G401 (cell line): ENCODE results near the gene PRPF6. TPM values are rescaled to one million over a fixed set of nuclear protein-coding genes. Genes with fewer than 3 reads are reported as not detected.

ENCODE experiments used
- DNase-seq: peaks from one replicate; pipeline ENCODE4 v3.0.0-alpha.2; 2015; ENCODE audit warnings: low spot score
- in situ Hi-C: cut with HindIII; loops from 2 replicates; pipeline ENCODE4 v1.10.0; 2016; ENCODE audit warnings: low sequenced_read_pairs, mixed read lengths
- total RNA-seq: library from RNA; depleted of rRNA; stranded (reverse); fragments of >200 nt; shearing (Covaris generic); gene quantifications from 2 replicates; pipeline ENCODE4 v1.2.3, GENCODE V29; 2014; rRNA removed

PRPF6 gene, protein sequence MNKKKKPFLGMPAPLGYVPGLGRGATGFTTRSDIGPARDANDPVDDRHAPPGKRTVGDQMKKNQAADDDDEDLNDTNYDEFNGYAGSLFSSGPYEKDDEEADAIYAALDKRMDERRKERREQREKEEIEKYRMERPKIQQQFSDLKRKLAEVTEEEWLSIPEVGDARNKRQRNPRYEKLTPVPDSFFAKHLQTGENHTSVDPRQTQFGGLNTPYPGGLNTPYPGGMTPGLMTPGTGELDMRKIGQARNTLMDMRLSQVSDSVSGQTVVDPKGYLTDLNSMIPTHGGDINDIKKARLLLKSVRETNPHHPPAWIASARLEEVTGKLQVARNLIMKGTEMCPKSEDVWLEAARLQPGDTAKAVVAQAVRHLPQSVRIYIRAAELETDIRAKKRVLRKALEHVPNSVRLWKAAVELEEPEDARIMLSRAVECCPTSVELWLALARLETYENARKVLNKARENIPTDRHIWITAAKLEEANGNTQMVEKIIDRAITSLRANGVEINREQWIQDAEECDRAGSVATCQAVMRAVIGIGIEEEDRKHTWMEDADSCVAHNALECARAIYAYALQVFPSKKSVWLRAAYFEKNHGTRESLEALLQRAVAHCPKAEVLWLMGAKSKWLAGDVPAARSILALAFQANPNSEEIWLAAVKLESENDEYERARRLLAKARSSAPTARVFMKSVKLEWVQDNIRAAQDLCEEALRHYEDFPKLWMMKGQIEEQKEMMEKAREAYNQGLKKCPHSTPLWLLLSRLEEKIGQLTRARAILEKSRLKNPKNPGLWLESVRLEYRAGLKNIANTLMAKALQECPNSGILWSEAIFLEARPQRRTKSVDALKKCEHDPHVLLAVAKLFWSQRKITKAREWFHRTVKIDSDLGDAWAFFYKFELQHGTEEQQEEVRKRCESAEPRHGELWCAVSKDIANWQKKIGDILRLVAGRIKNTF
- 91.4 and 111 TPM in 2 replicates for total RNA-seq

DNA sequence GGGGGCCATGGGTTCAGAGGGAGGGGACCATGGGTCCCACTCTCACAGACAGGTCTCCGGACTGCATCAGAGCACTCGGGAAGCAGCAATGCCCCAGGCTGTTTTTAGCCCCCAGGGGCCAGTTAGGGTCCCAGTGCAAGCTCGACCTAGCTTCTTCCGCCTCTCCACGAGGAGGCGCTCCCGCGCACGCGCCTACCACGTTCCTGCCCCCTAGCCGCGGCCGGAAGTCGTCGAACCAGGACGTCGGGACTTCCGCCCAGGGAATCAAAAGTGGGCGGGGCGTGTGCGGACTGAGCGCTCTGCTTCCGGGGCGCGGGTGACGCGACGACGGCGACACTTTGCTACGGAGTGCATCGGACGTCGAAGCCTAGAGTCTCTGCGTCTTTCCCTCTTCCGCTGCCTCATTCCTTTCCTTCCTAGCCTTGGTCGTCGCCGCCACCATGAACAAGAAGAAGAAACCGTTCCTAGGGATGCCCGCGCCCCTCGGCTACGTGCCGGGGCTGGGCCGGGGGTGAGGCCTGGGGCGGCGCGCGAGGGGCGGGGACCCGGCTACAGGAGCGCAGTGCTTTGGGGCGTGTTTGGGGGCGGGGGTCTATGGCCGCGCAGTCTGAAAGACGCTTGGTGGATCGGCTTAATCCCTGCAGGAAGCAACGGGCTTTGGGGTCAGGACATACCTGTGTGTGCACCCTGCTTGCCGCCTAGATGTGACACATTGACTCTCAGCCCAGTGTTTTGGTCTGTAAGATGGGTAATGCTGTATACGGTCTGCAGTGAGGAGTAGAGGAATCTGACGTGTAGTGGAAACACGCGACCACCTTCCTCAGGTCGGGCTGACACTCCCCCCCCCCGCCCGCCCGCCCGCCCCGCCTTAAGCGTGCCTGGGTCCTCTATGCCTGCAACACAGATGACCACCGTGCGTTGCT lies at the start of gene PRPF6:
PRPF6 (plus strand) TSS at position 327 of the 923 bp plus-strand sequence; CDS start at position 441, 114 bp downstream.
- in situ Hi-C loops: no loop called here
- DNase-seq: peak; percentile 93

DNA sequence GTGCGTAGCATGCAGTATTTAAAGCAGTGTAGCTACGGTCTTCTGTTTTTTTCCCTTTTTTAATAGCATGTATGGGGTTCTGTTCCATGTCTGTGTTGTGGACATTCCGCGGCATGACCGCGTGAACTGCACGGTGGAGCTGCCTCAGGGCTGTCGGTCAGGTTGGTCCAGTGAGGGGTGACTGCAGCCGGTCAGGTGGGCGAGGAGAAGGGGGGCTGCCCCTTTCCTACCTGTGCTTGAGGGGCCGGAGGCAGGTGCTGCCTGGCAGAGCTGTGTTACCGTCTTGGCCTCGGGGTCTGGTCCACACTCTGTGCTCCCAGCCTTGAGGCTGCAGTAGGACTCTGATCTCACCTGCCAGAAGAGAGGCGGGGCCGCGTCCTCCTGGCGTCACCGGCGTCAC lies 49.2 kb upstream of the PRPF6 start:
- in situ Hi-C loops: no loop called here
- DNase-seq: no peak

DNA sequence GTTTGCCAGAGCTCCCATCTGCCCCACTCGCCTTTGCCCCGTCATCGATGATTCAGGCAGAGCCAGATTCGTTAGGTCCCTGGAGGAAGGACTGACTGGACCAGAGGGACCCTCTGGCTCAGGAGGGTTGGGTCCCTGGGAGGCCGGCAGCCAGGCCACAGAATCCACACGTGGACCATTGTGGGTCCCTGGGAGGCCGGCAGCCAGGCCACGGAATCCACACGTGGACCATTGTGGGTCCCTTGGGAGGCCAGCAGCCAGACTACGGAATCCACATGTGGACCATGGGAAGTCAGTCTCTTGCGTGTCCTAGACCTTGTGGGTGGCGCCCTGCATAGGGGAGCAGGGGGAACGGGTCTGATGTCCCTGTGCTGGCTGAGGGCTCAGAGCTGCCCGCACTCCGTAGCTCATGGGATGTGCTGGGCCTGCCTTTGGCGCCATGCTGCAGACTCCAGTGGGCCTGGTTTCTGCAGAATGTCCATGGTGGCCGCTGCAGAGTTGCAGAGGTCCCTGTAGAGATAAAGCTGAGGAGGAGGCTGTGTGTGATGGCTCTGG lies 48.2 kb upstream of the PRPF6 start:
- DNase-seq: no peak
- in situ Hi-C loops: no loop called here

DNA sequence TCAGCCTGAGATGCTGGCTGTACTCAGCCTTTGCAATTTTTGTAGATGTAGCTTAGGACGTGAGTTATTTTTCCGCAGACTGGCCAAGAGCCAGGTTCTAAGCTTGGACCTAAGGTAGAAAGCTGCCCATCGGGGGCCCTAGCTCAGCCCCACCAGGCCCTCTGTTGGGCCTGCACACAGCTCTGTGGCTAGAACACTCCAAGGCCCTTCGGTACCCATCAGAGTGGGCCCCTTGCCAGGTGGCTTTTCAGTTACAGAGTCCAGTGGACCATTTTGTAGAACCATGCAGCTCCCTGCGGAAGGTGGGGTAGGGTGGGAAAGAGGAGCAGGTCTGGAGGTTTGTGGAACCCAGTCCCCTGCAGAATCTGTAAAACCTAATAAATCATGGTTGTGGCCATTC lies 47.3 kb upstream of the PRPF6 start:
- in situ Hi-C loops: no loop called here

DNA sequence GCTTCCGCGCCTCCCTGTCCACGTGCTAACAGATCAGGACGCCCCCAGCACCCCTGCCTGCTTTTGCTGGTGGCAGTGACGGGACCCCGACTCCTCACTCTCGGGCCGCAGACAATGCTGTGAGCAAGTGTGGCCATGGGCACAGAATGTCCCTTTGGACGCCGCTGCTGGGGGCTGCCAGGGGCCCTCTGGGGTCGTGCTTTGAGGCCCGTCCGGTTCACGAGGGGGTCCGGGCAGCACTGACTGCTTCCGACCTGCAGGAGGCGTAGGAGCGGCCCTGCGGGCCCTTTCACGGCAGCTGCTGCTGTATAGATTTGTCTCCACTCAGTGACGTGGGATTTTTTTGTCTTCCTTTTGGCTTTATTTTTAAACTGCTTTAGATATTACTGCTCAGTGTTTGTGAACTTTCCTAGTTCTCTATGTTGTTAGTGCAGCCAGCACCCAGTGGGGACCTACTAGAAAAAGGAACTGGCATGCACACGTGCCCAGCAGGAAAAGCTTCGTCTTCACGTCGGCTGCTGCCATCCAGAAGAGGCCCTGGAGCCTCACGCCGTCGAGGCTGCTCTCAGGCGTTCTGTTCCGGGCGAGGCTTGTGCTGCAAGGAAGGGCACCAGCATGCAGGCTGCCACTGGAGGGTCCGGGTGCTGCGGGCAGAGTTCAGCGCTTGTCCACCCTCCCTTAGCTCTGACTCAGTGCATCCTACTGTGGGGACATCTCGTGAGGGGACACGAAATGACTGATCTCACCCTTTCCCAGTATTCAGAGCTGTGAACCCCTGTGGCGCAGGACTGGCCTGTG lies 46.5 kb upstream of the PRPF6 start:
- DNase-seq: no peak
- in situ Hi-C loops: no loop called here

More for the DNA sequence above, 47.3 kb upstream of the PRPF6 start:
- peak; percentile 67 for DNase-seq

DNA sequence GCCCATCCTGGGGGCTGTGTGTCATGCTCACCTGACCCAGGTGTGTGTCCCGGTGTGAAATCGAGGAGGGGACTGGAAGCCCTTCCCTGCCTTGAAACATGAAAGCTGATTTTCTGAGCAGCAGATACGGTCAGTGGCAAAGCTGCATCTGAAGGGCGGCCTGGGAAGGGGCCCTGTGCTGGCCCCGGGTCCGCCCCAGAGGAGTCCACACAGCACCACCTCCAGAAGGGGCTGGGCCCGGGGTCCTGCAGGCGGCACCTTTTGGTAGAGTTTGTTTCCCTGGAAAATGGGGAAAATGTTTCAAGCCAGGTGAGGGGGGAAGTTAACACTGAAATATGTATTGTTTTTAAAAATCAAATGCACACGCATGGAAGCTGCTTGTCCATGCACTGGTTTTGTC lies 45.5 kb upstream of the PRPF6 start:
- in situ Hi-C loops: no loop called here
- no peak for DNase-seq

DNA sequence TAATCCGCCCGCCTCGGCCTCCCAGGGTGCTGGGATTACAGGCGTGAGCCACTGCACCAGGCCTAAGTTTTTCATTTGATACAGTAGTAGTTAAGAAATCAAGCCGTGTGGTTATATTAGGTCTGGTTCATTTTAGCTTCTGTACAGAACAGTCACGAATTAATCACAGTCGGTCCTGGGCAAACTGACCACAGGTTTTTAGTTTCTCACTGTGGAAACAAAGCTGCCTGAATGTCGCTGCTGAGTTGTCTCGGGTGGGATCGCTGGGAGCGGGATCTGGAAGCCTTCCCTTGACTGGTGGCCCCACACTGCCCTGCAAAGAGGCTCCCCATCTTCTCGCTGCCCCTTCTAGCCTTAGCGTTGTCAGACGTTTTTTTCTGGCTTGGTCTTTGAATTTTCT lies 43.3 kb upstream of the PRPF6 start:
- no peak for DNase-seq
- in situ Hi-C loops: no loop called here

DNA sequence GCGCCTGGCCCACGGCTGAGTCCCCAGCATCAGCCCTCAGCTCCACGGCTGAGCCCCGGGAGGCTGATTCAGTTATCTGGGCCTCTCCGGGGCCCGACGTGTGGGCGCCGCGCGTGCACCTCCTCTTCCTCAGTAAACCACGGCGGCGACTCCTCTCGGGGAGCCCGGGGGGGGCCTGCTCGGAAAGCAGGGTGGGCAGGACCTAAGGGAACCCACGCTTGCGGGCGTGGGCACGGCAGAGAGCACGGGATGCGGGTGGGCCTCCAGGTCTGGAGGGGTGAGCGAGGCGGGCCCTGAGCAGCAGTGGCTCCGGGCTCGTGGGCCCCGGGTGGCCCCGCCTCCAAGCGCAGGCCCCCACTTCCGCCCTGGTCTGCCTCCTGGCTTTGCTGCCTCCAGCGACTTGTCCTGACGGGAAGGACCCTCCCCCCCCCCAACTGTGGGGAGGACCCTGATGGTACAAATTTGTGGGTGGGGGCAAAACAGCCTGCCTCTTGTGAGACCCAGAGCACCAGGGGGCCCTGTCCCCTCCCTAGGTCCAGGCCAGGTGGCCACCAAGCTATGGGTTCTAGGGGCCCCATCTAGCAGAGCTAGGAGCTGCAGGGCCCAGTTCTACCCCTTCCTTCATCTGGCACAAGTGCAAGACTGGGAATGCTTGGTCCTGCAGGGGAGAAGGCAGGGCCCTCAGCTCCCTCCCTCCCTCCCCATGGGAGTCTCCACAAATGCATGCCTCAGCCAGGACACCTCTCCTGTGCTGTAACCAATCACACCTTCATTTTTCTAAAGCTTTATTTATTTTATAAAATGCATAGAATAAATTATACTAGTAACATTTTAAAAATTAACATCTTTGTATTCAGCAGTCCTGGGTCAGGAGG lies 41.6 kb upstream of the PRPF6 start:
- in situ Hi-C loops: no loop called here

DNA sequence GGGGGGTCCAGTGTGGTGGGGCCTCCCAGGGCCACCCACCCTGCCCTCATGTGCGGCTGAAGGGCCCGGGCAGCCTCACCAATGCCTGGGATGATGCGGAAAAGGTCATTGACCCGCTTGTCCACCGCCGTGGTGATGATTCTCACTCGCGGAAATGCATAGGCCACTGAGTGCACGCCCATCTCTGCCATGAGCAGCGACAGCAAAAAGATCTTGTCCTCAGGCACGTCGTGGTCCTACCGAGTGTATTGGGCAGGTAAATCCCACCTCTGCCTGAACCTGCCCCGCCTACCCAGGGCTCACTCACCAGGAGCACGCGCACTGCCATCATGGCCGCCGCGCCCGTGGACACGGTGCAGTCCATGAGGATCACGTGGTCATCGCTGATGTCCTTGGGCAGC lies 40.9 kb upstream of the PRPF6 start:
- no peak for DNase-seq
- in situ Hi-C loops: no loop called here

More for the DNA sequence above, 41.6 kb upstream of the PRPF6 start:
- no peak for DNase-seq

DNA sequence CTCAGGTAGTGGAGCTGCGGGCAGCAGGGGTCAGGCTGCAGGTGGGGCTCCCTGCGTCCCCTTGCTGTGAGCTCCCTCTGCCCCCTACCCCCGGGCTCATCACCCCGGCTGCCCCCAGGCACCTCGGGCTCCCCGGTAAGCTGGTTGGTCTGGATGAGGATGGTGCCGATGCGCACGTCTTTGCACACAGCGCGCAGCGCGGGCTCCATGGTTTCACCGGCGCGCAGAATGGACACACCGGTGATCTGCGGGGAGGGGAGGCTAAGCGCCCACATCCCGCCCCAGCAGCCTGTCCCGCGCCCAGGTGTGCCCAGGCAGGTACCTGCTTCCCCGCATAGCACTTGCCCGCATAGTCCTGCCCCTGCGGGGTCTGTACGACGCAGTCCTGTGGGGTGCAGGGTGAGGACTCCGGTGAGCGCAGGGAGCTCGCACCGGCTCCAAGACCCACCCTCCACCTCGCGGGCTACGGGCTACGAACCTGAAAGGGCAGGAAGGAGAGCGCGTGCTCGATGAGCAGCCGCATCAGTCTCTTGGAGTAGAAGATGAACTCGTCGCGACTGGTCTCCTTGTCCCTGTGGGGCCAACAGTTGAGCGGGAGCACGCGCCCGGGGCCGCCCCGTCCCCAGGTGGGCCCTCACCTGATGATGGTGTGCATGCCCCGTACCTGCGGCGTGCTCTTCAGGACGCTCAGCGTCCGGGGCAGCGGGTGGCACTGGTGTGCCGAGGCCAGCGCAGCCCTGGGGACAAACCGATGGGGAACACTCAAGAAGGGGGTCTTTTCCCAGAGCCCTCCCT lies 40.3 kb upstream of the PRPF6 start:
- in situ Hi-C loops: no loop called here
- DNase-seq: no peak

DNA sequence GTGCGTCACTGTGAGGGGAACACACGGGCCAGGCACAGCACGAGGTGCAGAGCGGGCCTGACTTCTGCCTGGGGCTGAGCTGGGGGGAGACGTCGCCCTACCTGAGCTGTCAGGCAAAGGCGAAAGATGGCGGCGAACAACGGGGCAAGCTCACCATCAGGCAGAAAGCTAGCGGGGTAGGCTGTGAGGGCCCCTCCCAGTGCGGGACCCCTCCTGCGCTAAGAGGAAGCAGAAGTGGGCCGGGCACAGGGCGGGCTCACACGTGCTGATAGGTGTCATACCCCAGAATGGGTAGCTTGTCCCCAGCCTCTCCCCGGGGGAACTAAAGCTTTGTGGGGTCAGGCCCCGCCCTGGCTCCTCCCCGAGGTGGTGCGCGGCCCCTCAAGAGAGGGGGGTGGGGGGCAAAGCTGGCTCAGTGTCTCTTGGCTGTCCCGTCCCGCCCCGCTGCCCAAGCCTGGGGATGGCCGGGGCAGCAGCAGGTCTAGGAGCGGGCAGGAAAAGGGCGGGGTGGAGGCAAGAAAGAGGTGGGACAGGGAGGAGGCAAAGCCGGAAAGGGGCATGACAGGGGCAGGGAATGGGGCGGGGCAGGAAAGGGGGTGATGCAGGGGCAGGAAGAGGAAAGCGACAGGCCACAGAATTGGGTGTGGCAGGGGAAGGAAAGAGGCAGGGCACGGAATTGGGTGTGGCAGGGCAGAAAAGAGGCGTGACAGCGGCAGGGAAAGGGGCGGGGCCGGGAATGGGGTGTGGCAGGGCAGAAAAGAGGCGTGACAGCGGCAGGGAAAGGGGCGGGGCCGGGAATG lies 39.5 kb upstream of the PRPF6 start:
- in situ Hi-C loops: no loop called here
- DNase-seq: no peak

DNA sequence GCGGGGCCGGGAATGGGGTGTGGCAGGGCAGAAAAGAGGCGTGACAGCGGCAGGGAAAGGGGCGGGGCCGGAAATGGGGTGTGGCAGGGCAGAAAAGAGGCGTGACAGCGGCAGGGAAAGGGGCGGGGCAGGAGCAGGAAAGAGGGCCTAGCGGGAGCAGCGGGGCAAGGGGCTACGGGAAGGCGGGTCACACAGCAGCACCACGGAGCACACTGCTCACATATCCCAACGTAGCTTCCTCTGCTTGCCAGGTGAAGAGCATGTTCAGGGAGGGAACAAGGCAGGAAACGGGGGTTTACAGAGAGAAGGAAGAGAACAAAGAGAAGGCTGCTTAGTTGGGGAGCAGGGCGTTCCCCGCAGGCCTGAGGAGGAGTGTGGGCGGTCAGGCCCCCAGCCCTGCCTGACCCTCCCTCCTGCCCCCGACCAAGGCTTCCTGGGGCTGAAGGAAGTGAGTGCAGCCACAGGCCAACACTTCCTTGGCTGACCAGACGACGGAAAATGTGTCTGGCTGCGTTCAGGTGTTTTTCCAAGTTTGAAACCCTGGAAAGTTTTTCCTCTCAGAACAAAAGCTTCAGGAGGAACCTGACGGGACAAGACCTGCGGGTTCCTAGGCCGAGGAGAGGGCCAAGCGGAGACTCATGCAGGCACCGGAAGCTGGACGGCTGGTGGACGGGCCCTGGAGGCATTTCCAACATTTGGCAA lies 38.5 kb upstream of the PRPF6 start:
- DNase-seq: no peak
- in situ Hi-C loops: no loop called here

DNA sequence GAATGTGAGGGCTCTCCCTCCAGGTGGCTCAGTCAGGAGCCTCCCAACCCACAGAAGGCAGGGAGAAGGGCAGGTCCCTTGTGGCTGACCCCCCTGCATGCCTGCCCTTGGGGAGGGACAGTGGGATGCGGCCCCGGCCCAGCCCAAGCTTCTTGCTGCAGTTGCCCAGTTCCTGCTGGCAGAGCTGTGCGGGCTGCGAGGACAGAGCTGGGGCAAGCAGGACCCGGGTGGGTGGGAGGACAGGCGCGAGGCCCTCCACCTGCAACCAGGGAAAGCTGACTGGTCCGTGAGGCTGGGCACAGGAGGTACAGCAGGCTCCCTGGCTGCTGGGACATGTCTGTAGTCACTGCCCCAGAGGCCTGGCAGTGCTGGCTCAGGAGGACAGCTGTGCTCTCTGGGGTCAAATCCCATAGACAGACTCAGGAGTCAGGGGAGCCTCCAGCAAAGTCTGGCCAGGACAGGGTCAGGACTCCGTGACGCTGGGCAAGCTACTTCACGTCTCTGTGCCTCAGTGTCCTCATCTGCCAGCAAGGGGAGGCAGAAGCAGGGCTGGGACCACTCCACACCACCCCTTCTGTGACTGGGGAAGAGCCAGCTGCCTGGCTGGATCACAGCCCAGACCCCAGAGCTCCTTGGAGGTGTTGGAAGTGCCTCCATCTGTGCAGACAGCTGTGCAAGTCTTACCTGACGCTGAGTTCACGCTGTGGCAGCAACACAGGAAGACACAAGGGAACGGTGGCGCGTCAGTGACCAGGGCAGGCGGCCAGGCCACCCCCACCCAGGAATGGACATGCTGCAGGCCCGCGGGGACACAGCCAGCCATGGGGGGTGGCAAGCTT lies 37.7 kb upstream of the PRPF6 start:
- no peak for DNase-seq
- in situ Hi-C loops: no loop called here

DNA sequence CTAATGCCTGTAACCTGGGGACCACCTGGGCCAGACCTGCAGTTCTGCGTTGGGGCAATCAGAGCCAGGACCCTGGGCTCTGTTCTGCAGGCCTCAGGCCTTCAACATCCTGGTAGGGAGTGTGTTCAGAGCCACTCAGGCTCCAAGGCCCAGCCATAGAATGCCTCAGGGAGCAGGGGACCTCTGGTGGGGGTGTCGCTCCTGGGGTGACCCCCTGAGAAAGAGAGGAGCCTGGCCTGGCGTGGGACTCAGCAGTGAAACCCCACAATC lies 37.2 kb upstream of the PRPF6 start:
- in situ Hi-C loops: no loop called here
- DNase-seq: no peak
